Endothelial cell (in vitro differentiated cells): ENCODE results near the gene PPWD1. TPM values are rescaled to one million over a fixed set of nuclear protein-coding genes. Genes with fewer than 3 reads are reported as not detected.
A peak's percentile ranks its signal among the peaks of the same experiment; 100 is the strongest.
"Not testable (repeated sequence)": the region's sequence is repeated elsewhere in the genome, so short reads cannot be mapped to it uniquely, and the experiment has no call there.

Experiments used
- DNase-seq: peaks from one replicate; pipeline ENCODE4 v3.0.0; 2021; ENCODE audit warnings: low spot score
- H3K27ac Mint-ChIP-seq: one replicate; pipeline ENCODE4 v1.8.0; 2021; ENCODE audit warnings: mixed read lengths, inconsistent platforms; ENCODE audit not compliant: unreplicated experiment
- H3K27me3 Mint-ChIP-seq: one replicate; pipeline ENCODE4 v1.8.0; 2021; ENCODE audit warnings: mild to moderate bottlenecking, moderate library complexity, mixed read lengths, inconsistent platforms; ENCODE audit not compliant: unreplicated experiment
- H3K36me3 Mint-ChIP-seq: one replicate; pipeline ENCODE4 v1.8.0; 2021; ENCODE audit warnings: mild to moderate bottlenecking, low read depth, mixed read lengths, inconsistent platforms; ENCODE audit not compliant: unreplicated experiment
- H3K4me1 Mint-ChIP-seq: one replicate; pipeline ENCODE4 v1.8.0; 2021; ENCODE audit warnings: mild to moderate bottlenecking, mixed read lengths, inconsistent platforms; ENCODE audit not compliant: unreplicated experiment
- H3K4me3 Mint-ChIP-seq: one replicate; pipeline ENCODE4 v1.8.0; 2021; ENCODE audit warnings: mild to moderate bottlenecking, mixed read lengths, inconsistent platforms; ENCODE audit not compliant: unreplicated experiment
- H3K9me3 Mint-ChIP-seq: one replicate; pipeline ENCODE4 v1.8.0; 2021; ENCODE audit warnings: mixed read lengths, inconsistent platforms; ENCODE audit not compliant: unreplicated experiment
- CTCF ChIP-seq: fragments of 200-600 bp; sonication (generic); IDR thresholded peaks from one replicate; pipeline ENCODE4 v1.5.0; 2021; ENCODE audit warnings: antibody characterized with exemption; ENCODE audit not compliant: unreplicated experiment
- total RNA-seq: library from RNA; stranded (reverse); fragmentation: NEBNext Ultra II Directional; extraction: Animal tissue kit (Norgen Biotek cat#: 25700); gene quantifications from one replicate; pipeline ENCODE4 v1.2.1, GENCODE V29; 2021; ENCODE audit not compliant: unreplicated experiment

PPWD1 gene
- total RNA-seq, 1 donor from 2014 or later, result 44.9 TPM

- no peaks in the 10 kb centered on the region for H3K27me3 Mint-ChIP-seq
- H3K36me3 Mint-ChIP-seq, result peaks cover 16% of the 10 kb centered on the region
- DNase-seq, result no peak
- H3K27ac Mint-ChIP-seq, result no peak overlapping the region
- TF ChIP-seq CTCF, result no peak
- no peak overlapping the region for H3K4me3 Mint-ChIP-seq
- H3K9me3 Mint-ChIP-seq, result no peaks in the 10 kb centered on the region
- H3K4me1 Mint-ChIP-seq, result no peaks in the 10 kb centered on the region
Measured at GRCh38 chr5:65612298-65612907, 49.3 kb downstream of the PPWD1 start.

- H3K27me3 Mint-ChIP-seq, result peaks cover 4% of the 10 kb centered on the region
- no peak for TF ChIP-seq CTCF
- no peaks in the 10 kb centered on the region for H3K36me3 Mint-ChIP-seq
- no peaks in the 10 kb centered on the region for H3K9me3 Mint-ChIP-seq
- no peak overlapping the region for H3K4me3 Mint-ChIP-seq
- H3K27ac Mint-ChIP-seq, result no peak overlapping the region
- no peak for DNase-seq
- peaks cover 6% of the 10 kb centered on the region for H3K4me1 Mint-ChIP-seq
Measured at GRCh38 chr5:65620021-65620420, 56.9 kb downstream of the PPWD1 start.

GRCh38 chr5:65621961-65622360 lies 58.9 kb downstream of the PPWD1 start:
- DNase-seq, H3K9me3 Mint-ChIP-seq, H3K4me3 Mint-ChIP-seq, H3K36me3 Mint-ChIP-seq, H3K27me3 Mint-ChIP-seq, H3K27ac Mint-ChIP-seq: not testable (repeated sequence)
- peaks cover 16% of the 10 kb centered on the region for H3K4me1 Mint-ChIP-seq

- Mint-ChIP-seq H3K4me3 (peak overlapping the region; percentile 97), H3K27me3 (peaks cover 5% of the 10 kb centered on the region), H3K36me3 (no peaks in the 10 kb centered on the region), H3K27ac (peak overlapping the region; percentile 70), H3K4me1 (peaks cover 16% of the 10 kb centered on the region), H3K9me3 (no peaks in the 10 kb centered on the region)
- DNase-seq, result no peak
- no peak for TF ChIP-seq CTCF
Measured at GRCh38 chr5:65623482-65623881, 60.4 kb downstream of the PPWD1 start.

- H3K9me3 Mint-ChIP-seq, result no peaks in the 10 kb centered on the region
- peak; percentile 81 for DNase-seq
- peak within 1 kb of the TSS; percentile 97 for H3K27ac Mint-ChIP-seq
- no peak for TF ChIP-seq CTCF
- peak within 1 kb of the TSS; percentile 97 for H3K4me3 Mint-ChIP-seq
- no peaks in the 10 kb centered on the region for H3K36me3 Mint-ChIP-seq
- peaks cover 16% of the 10 kb centered on the region for H3K4me1 Mint-ChIP-seq
- H3K27me3 Mint-ChIP-seq, result peaks cover 5% of the 10 kb centered on the region
Measured at GRCh38 chr5:65624025-65624570, 61.0 kb downstream of the PPWD1 start, which contains the start of gene TRIM23. TRIM23 (minus strand) TSS chr5:65624333; CDS start chr5:65624274, 59 bp downstream.
